NCI-H2107 treated with DMSO at 0.1 percent for 48 hours (cell line): ENCODE data around the gene MMS22L.

Experiments used
- DNase-seq: peaks from one replicate; lab custom pipeline; 2025; ENCODE audit not compliant: unreplicated experiment; lab: John Stamatoyannopoulos, UW

The MMS22L gene

DNA sequence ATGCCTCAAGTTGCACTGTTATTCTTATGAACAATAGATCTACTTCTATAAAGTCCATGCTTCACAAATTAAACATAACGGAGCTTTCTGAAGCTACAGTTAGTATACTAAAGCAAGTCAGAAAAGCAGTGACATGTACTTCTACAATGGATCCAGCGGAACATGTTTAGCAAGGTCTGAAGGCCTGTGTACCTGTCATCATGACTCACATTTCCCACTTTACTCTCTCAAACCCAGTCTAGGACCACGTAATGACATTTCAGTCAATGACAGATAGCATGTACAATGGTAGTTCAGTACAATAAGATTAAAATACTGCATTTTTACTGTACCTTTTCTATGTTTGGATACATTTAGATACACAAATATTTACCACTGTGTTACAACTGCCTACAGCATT is 132.1 kb downstream of the MMS22L start:
- no peak for DNase-seq

DNA sequence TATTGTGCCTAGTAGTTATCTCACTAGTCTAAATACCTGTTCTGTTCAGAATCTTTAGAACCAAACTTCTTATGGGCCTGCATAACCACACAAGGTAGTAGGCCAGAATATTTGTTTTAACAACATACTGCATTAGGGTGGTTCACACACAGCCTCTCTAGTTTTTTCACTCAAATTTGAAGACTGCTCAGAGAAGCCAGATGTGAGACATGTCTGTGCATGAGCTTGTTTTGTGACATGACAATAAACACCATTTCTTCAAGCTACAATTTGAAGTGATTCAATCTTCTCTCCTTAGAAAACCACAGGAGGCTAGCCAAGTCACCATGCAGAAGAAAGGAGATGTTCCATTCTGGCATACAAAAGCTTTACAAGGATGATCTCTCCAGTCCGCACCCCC is 135.6 kb downstream of the MMS22L start:
- DNase-seq: no peak

DNA sequence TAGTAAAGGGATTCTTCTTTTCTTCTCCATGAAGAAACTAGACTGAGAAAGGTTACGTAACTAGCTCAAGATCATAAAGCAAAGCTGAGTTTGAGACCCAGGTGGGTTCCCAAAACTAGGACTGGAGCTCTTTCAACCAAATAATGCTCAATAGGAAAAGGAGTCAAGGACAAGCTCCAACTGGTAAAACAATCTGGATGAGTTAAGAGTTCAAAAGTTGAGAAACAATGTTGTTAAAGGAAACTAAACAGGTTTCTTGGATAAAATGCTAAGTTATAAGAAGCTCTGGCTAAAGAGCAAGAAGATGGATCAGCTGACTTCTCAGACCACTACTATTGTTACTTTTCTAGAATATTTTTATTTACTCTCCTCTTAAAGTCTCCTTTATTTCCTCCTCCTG is 137.3 kb downstream of the MMS22L start:
- DNase-seq: no peak

DNA sequence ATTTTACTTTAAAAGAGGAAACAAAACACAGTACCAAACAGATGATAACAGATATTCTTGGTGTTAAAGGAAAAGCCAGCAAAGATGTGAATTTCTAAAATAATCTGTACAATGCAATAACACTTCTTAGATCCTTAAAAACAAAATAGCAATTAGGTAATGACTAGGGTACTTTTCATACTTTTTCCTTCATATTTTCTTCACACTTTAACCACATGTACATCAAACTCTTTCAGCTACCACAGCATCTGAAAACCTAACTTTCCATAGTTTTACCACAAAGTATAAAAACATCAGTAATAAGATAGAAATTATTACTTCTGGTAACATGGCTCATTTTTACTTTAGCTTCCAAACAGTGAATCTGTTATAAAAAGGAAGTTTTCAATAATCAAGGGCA is 141.3 kb downstream of the MMS22L start:
- DNase-seq: no peak

GRCh38 chr6:97138581-97138980 is 144.4 kb downstream of the MMS22L start:
- no peak for DNase-seq

DNA sequence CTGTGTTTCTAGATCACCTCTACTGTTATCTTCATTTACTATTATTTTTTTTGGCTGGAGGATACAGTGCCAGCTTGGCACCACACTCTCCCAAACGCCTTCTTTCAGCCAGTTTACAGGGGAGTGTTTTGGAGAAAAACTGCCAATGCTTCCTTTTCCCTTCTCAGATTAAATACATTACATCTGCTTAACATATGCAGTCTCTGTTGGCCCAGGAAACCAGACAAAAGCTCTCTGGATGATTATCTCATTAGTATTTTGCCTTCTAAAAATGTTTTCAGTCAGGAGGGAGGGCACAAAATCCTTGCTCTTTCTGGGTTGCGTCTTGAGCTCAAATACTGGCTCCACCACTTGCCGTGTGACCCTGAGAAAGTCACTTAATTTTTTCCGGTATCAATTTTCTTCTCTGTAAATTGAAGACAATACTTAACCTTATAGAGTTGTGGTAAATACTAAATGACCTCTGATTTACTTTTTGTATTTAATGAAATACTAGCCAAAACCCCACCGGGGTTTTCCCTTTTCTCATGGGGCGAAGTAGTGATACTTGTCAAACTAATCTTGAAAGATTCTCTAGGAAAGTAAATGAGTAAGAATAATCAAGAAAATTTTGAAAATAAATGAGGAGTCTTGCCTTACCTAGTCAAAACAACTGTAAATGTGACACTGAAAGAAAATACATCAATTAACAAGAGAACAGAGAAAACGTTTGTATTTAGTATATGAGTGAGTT is 146.2 kb downstream of the MMS22L start:
- no peak for DNase-seq

GRCh38 chr6:97133067-97133466 is 149.9 kb downstream of the MMS22L start:
- no peak for DNase-seq

GRCh38 chr6:97129106-97129505 is 153.9 kb downstream of the MMS22L start:
- no peak for DNase-seq

DNA sequence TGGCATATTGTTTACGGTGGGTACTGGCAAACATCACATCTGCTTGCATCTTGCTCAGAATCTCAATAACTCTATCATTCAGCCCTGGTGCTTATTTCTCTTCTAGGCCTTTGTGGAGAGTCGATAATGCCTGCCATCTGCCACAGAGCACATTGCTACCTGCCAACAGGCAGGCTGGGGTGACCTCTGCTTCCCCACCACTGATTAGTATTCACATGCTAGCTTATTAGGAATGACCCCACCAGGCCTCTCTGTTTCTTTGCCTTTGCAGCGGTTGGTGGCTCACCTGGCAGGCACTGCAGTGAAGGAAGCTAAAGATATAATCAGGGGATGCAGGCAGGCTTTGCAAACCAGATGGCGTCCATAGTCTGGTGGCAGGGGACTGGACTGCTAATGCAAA is 154.5 kb downstream of the MMS22L start:
- no peak for DNase-seq

GRCh38 chr6:97123652-97124051 is 159.4 kb downstream of the MMS22L start:
- DNase-seq: no peak

DNA sequence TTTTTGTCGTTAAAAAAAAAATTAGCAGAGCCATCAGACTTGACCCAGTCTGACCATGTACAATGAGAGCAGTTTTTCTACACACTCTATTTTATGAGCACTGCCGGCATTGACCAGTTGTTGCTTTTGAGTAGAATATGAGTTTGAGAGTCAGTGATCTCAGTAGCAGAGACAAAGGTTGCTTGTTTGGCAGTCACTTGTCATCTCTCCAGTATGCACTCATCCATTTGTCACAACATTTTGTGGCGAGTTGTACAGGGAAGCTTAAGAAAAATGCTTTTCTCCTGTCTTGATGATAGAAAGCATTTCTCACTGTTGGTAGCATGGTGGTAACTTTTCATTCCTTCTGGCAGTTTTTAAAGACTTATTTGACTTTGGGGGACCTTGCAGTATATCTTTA is 159.9 kb downstream of the MMS22L start:
- DNase-seq: no peak

GRCh38 chr6:97120511-97120910 is 162.5 kb downstream of the MMS22L start:
- no peak for DNase-seq

DNA sequence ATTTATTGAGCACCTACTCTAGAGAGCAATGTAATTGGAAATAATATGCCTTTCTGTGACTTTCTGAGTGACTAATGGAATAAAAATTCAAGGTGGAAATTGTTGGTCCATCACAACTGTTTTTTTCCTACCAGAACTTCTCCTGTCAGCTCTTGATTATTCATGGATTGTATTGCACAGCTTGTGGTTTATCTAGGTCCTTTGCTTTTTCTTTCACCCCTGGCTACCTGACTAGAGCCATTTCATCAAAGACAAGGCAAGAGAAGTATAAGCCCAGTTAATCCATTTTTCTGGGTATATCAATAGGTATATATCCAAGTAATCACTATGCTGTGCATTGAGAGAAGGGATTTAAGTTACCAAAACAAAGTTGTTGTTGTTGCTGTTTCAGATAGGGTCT is 168.4 kb downstream of the MMS22L start:
- DNase-seq: no peak

GRCh38 chr6:97113170-97113569 is 169.8 kb downstream of the MMS22L start:
- no peak for DNase-seq

DNA sequence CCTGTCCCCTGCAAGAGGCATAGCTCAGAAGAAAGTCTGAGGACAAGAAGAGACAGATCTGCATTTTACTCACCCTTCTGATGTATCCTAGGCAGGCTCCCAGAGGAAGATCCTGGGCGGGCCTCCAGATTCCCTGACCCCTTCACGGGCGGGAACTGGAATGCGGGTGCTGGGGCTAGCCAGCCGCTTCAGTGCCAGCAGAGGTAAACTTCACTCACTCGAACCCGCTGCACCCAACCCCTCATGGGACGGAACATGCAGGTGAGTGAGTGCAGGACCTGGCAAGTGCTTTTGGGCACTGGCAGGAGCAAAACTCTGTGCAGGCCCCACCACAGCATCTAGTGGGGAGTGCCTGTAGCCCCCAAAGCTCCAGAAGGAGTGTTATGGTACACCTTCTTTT is 171.8 kb downstream of the MMS22L start:
- DNase-seq: no peak

GRCh38 chr6:97110626-97111025 is 172.4 kb downstream of the MMS22L start:
- DNase-seq: no peak

- no peak for DNase-seq
These were observed 172.9 kb downstream of the MMS22L start for GRCh38 chr6:97110149-97110548.

DNA sequence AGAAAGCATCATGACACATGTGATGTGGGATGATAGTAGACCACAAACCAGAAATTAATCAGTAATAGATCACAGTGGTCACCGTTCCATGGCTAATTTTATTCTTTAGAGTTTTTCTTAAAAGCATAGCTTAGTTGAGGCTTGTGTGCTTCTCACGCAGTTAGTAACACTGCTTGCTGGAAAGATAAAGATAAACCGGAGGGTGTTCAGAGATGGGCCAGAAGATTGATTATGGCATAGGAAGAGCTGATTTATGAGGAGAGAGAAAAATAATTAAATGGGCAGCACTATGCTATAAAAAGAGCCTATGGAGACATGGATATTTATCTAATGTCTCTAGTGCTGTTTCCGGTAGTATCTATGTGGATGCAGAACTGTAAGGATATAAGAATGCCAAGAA is 173.6 kb downstream of the MMS22L start:
- no peak for DNase-seq

DNA sequence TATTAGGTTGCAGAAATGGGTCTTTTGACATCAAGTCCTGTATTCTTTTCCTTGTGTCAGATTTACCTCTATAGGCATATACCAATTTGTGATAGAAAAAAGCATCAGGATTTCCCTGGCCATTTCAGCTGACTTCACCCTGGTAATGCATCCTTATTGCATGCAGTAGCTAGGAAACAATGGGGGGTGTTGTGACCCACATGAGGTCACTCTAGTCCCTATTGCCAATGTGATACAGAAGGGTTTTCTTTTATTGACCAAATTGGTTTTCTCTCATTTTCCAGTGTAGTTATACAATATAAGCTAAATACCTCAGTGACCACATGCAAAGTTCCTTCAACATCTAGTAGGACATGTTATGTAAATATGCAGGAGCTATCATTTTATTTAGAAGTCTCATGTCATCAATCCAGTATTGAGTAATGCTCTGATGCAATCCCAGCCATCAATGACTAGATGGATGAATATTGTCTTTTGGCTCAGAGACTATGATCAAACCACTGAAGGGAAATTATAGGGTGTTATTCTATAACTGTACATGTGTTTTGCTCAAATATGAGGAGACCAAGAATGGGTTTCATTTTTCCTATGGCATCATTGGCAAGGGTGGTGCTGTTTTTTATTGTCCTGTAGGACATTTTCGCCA is 180.7 kb downstream of the MMS22L start:
- DNase-seq: no peak

- DNase-seq: no peak
These were observed 182.3 kb downstream of the MMS22L start for GRCh38 chr6:97100696-97101095.

DNA sequence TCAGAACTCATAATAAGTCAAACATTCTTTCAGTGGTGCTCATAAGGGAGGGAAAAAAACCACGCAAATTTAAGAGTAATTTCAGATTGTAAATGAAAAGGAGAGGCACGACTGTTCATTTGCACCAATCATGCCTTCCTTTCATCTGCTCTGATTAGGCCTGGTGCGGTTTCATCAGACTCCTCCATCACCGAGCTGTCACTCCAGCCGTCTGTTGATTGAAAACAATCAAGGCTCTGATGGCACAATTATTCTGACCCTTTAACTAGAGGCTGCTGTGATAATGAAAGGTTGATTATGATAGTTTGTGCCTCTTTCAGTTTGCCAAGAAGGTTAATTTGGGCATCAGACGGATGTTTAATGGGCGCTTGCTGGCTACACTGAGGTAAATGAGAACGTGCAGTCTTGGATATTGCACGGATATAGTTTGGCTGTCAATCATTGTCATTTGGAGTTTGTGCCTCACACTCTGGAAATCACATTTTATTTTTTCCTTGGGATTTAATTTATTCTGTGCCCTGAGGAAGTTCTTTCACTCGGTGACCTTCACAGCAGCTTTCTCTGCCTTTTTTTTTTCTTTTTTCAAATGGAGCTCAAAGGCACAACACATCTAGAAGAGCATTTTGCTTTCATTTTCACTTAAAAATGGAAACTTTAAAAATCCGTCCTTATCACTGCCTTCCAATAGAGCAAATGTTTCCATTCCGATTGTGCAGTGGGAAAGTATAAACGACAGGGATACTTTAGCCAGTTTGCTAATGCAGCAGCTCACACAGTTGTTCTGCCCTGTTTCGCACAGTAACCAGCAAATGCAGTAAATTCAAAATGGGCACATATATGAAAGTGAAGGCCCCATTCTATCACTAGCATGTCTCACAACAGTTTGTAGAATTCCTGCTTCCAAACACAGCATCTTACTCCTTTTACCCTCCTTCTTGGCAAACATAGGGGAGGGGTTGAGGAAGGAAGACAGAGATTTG is 185.7 kb downstream of the MMS22L start:
- DNase-seq: no peak
